Measurements from ENCODE around the gene IL10RA. TPM values are rescaled to one million over a fixed set of nuclear protein-coding genes. Genes with fewer than 3 reads are reported as not detected.
A peak's percentile ranks its signal among the peaks of the same experiment; 100 is the strongest.

Gene IL10RA
- 0.07 TPM for polyA plus RNA-seq (2013, experiment 1 of 2)
- 0.08 TPM for polyA plus RNA-seq (2013, experiment 2 of 2)

- Histone ChIP-seq H3K36me3 (ENCODE audit: control insufficient read depth in 1 of 2, insufficient read depth in 2 of 2, low read depth in 1 of 2, low read length in 2 of 2) (no peaks in the 10 kb centered on the region), H3K4ac (ENCODE audit: low read depth in 1 of 2, low read length in 2 of 2) (no peak within 1 kb of the TSS), H3K27me3 (ENCODE audit: control insufficient read depth in 1 of 2, insufficient read depth in 1 of 2, low read length in 2 of 2) (peaks cover 48 to 64% of the 10 kb centered on the region in 2 experiments), H2BK15ac (ENCODE audit: low read depth, poor library complexity, severe bottlenecking) (peak within 1 kb of the TSS; percentile 30), H3K18ac (ENCODE audit: low read depth in 1 of 2, low read length in 2 of 2) (peak within 1 kb of the TSS in 1 of 2 experiments; percentile 68), H3K23ac (ENCODE audit: low read length in 2 of 2) (no peak within 1 kb of the TSS), H3K9me3 (ENCODE audit: control insufficient read depth, low read length) (no peaks in the 10 kb centered on the region), H4K91ac (ENCODE audit: low read length) (no peak within 1 kb of the TSS), H3K4me3 (ENCODE audit: insufficient read depth in 1 of 2, low read depth in 1 of 2, low read length in 2 of 2) (peak within 1 kb of the TSS; percentile 61 to 72), H2BK5ac (ENCODE audit: low read depth, low read length, poor library complexity, severe bottlenecking) (no peak within 1 kb of the TSS), H2BK12ac (ENCODE audit: low read length in 2 of 2) (no peak within 1 kb of the TSS), H2AK5ac (ENCODE audit: low read length, severe bottlenecking) (no peak within 1 kb of the TSS), H2AFZ (ENCODE audit: low read depth, low read length) (peak within 1 kb of the TSS; percentile 98), H3K27ac (ENCODE audit: low read length, poor library complexity, severe bottlenecking) (no peak within 1 kb of the TSS), H2BK120ac (ENCODE audit: low read depth, low read length) (no peak within 1 kb of the TSS), H3K14ac (ENCODE audit: low read length in 2 of 2) (peak within 1 kb of the TSS in 1 of 2 experiments; percentile 92), H3K4me1 (ENCODE audit: control insufficient read depth, insufficient read depth, low read depth, low read length) (peaks cover 10% of the 10 kb centered on the region), H3K9ac (ENCODE audit: low read length) (peak within 1 kb of the TSS; percentile 56), H4K8ac (ENCODE audit: low read length) (peak within 1 kb of the TSS; percentile 5), H3K79me1 (replicated peaks; ENCODE audit: low read length, poor library complexity, severe bottlenecking) (no peaks in the 10 kb centered on the region), H3K4me2 (ENCODE audit: low read length, poor library complexity, severe bottlenecking) (peak within 1 kb of the TSS; percentile 88)
- 9% methylated on average over 25 of the region's 71 CpGs for WGBS
- DNase-seq = peak; percentile 72
These were observed at the start of gene IL10RA for GRCh38 chr11:117985953-117986887. Gene IL10RA, plus strand, starts transcription at chr11:117986394. Its CDS starts 74 bp downstream, at chr11:117986468.

GRCh38 chr11:117936973-117937372 is 49.2 kb upstream of the IL10RA start:
- Histone ChIP-seq H4K91ac (ENCODE audit: low read length) (no peak overlapping the region), H2AK5ac (ENCODE audit: low read length, severe bottlenecking) (no peak overlapping the region), H3K4me3 (ENCODE audit: insufficient read depth in 1 of 2, low read depth in 1 of 2, low read length in 2 of 2) (no peak overlapping the region), H3K36me3 (ENCODE audit: control insufficient read depth in 1 of 2, insufficient read depth in 2 of 2, low read depth in 1 of 2, low read length in 2 of 2) (no peaks in the 10 kb centered on the region), H2BK15ac (ENCODE audit: low read depth, poor library complexity, severe bottlenecking) (no peak overlapping the region), H3K4me2 (ENCODE audit: low read length, poor library complexity, severe bottlenecking) (no peak overlapping the region), H2BK12ac (ENCODE audit: low read length in 2 of 2) (no peak overlapping the region), H3K4me1 (ENCODE audit: control insufficient read depth, insufficient read depth, low read depth, low read length) (peaks cover 10% of the 10 kb centered on the region), H3K23ac (ENCODE audit: low read length in 2 of 2) (no peak overlapping the region), H3K9me3 (ENCODE audit: control insufficient read depth, low read length) (no peaks in the 10 kb centered on the region), H4K8ac (ENCODE audit: low read length) (no peak overlapping the region), H2BK5ac (ENCODE audit: low read depth, low read length, poor library complexity, severe bottlenecking) (no peak overlapping the region), H3K79me1 (replicated peaks; ENCODE audit: low read length, poor library complexity, severe bottlenecking) (no peaks in the 10 kb centered on the region), H3K27ac (ENCODE audit: low read length, poor library complexity, severe bottlenecking) (no peak overlapping the region), H3K18ac (ENCODE audit: low read depth in 1 of 2, low read length in 2 of 2) (no peak overlapping the region), H2BK120ac (ENCODE audit: low read depth, low read length) (no peak overlapping the region), H3K14ac (ENCODE audit: low read length in 2 of 2) (no peak overlapping the region), H3K4ac (ENCODE audit: low read depth in 1 of 2, low read length in 2 of 2) (no peak overlapping the region), H2AFZ (ENCODE audit: low read depth, low read length) (no peak overlapping the region), H3K9ac (ENCODE audit: low read length) (no peak overlapping the region), H3K27me3 (ENCODE audit: control insufficient read depth in 1 of 2, insufficient read depth in 1 of 2, low read length in 2 of 2) (peaks cover 0 to 26% of the 10 kb centered on the region in 2 experiments)
- no peak for DNase-seq
- whole genome bisulfite sequencing = 78% methylated on average over 3 of the region's 6 CpGs

DNA sequence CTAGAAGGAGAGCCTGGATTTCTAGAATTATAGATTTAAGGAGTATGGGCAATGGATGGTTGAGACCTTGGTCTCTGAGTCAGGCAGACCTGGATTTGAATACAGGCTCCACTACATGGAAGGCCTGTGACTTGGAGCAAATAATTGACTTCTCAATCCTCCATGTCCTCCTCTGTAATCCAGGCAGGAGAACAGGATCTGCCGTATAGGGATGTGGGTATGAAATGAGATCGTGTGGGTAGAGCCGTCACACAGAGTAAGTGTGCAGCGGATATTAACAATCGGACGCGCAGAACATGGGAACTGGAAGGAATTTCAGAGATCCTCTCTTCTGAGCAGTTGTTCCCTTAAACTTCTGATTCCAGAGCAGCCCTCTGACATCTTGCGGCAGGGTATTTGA is 45.5 kb upstream of the IL10RA start:
- Histone ChIP-seq H3K9ac (ENCODE audit: low read length) (no peak overlapping the region), H3K4ac (ENCODE audit: low read depth in 1 of 2, low read length in 2 of 2) (no peak overlapping the region), H2BK5ac (ENCODE audit: low read depth, low read length, poor library complexity, severe bottlenecking) (no peak overlapping the region), H3K9me3 (ENCODE audit: control insufficient read depth, low read length) (peaks cover 3% of the 10 kb centered on the region), H2AFZ (ENCODE audit: low read depth, low read length) (no peak overlapping the region), H3K18ac (ENCODE audit: low read depth in 1 of 2, low read length in 2 of 2) (no peak overlapping the region), H2BK15ac (ENCODE audit: low read depth, poor library complexity, severe bottlenecking) (peak overlapping the region; percentile 12), H4K91ac (ENCODE audit: low read length) (no peak overlapping the region), H3K4me1 (ENCODE audit: control insufficient read depth, insufficient read depth, low read depth, low read length) (peaks cover 4% of the 10 kb centered on the region), H3K4me3 (ENCODE audit: insufficient read depth in 1 of 2, low read depth in 1 of 2, low read length in 2 of 2) (no peak overlapping the region), H4K8ac (ENCODE audit: low read length) (no peak overlapping the region), H3K36me3 (ENCODE audit: control insufficient read depth in 1 of 2, insufficient read depth in 2 of 2, low read depth in 1 of 2, low read length in 2 of 2) (no peaks in the 10 kb centered on the region), H3K4me2 (ENCODE audit: low read length, poor library complexity, severe bottlenecking) (no peak overlapping the region), H3K14ac (ENCODE audit: low read length in 2 of 2) (no peak overlapping the region), H2BK120ac (ENCODE audit: low read depth, low read length) (no peak overlapping the region), H3K79me1 (replicated peaks; ENCODE audit: low read length, poor library complexity, severe bottlenecking) (no peaks in the 10 kb centered on the region), H2AK5ac (ENCODE audit: low read length, severe bottlenecking) (no peak overlapping the region), H3K23ac (ENCODE audit: low read length in 2 of 2) (no peak overlapping the region), H2BK12ac (ENCODE audit: low read length in 2 of 2) (no peak overlapping the region), H3K27me3 (ENCODE audit: control insufficient read depth in 1 of 2, insufficient read depth in 1 of 2, low read length in 2 of 2) (peaks cover 0 to 9% of the 10 kb centered on the region in 2 experiments), H3K27ac (ENCODE audit: low read length, poor library complexity, severe bottlenecking) (no peak overlapping the region)
- WGBS = 96% methylated on average over 8 of the region's 8 CpGs
- DNase-seq = no peak

- 35% methylated on average over 4 of the region's 4 CpGs for WGBS
- Histone ChIP-seq H2BK15ac (ENCODE audit: low read depth, poor library complexity, severe bottlenecking) (peak overlapping the region; percentile 12), H3K27me3 (ENCODE audit: control insufficient read depth in 1 of 2, insufficient read depth in 1 of 2, low read length in 2 of 2) (peaks cover 0 to 9% of the 10 kb centered on the region in 2 experiments), H2BK12ac (ENCODE audit: low read length in 2 of 2) (no peak overlapping the region), H4K91ac (ENCODE audit: low read length) (no peak overlapping the region), H3K23ac (ENCODE audit: low read length in 2 of 2) (peak overlapping the region in 1 of 2 experiments; percentile 14), H2BK5ac (ENCODE audit: low read depth, low read length, poor library complexity, severe bottlenecking) (no peak overlapping the region), H3K4me1 (ENCODE audit: control insufficient read depth, insufficient read depth, low read depth, low read length) (peaks cover 4% of the 10 kb centered on the region), H3K18ac (ENCODE audit: low read depth in 1 of 2, low read length in 2 of 2) (no peak overlapping the region), H2AFZ (ENCODE audit: low read depth, low read length) (no peak overlapping the region), H3K9me3 (ENCODE audit: control insufficient read depth, low read length) (peaks cover 3% of the 10 kb centered on the region), H3K79me1 (replicated peaks; ENCODE audit: low read length, poor library complexity, severe bottlenecking) (no peaks in the 10 kb centered on the region), H3K4me3 (ENCODE audit: insufficient read depth in 1 of 2, low read depth in 1 of 2, low read length in 2 of 2) (no peak overlapping the region), H3K9ac (ENCODE audit: low read length) (no peak overlapping the region), H3K36me3 (ENCODE audit: control insufficient read depth in 1 of 2, insufficient read depth in 2 of 2, low read depth in 1 of 2, low read length in 2 of 2) (no peaks in the 10 kb centered on the region), H2BK120ac (ENCODE audit: low read depth, low read length) (no peak overlapping the region), H3K27ac (ENCODE audit: low read length, poor library complexity, severe bottlenecking) (no peak overlapping the region), H3K4ac (ENCODE audit: low read depth in 1 of 2, low read length in 2 of 2) (no peak overlapping the region), H2AK5ac (ENCODE audit: low read length, severe bottlenecking) (no peak overlapping the region), H3K14ac (ENCODE audit: low read length in 2 of 2) (peak overlapping the region in 1 of 2 experiments; percentile 19), H3K4me2 (ENCODE audit: low read length, poor library complexity, severe bottlenecking) (no peak overlapping the region), H4K8ac (ENCODE audit: low read length) (no peak overlapping the region)
- no peak for DNase-seq
These were observed 45.0 kb upstream of the IL10RA start for GRCh38 chr11:117941163-117941707.

Measured in mesenchymal stem cell (in vitro differentiated cells and primary cell).